WI38 (cell line): ENCODE data around the gene FOXI3.

ENCODE experiments used
- H3K4me3 ChIP-seq: 2 replicates; pipeline ENCODE4 v1.5.1; 2011; ENCODE audit warnings: low read depth, mild to moderate bottlenecking, control low read depth, low read length
- CTCF ChIP-seq: IDR thresholded peaks from 2 replicates; pipeline ENCODE4 v1.5.1; 2012; ENCODE audit warnings: low read depth, mild to moderate bottlenecking, control low read depth, low read length

FOXI3 gene

GRCh38 chr2:88452565-88452905 lies at the start of gene FOXI3:
FOXI3 (minus strand) TSS chr2:88452693; CDS start chr2:88452535, 158 bp downstream.
- TF ChIP-seq CTCF: no peak
- no peak within 1 kb of the TSS for H3K4me3 ChIP-seq

- no peak for TF ChIP-seq CTCF
- H3K4me3 ChIP-seq: no peak overlapping the region
Measured at GRCh38 chr2:88500691-88501090, 48.2 kb upstream of the FOXI3 start.

- no peak overlapping the region for H3K4me3 ChIP-seq
- TF ChIP-seq CTCF: no peak
Measured at GRCh38 chr2:88499204-88499603, 46.7 kb upstream of the FOXI3 start.

GRCh38 chr2:88493481-88493880 lies 41.0 kb upstream of the FOXI3 start:
- no peak for TF ChIP-seq CTCF
- H3K4me3 ChIP-seq: no peak overlapping the region

GRCh38 chr2:88492002-88492401 lies 39.5 kb upstream of the FOXI3 start:
- no peak for TF ChIP-seq CTCF
- no peak overlapping the region for H3K4me3 ChIP-seq

- no peak overlapping the region for H3K4me3 ChIP-seq
- no peak for TF ChIP-seq CTCF
Measured at GRCh38 chr2:88489181-88489580, 36.7 kb upstream of the FOXI3 start.

- TF ChIP-seq CTCF: no peak
- H3K4me3 ChIP-seq: no peak overlapping the region
Measured at GRCh38 chr2:88483200-88483599, 30.7 kb upstream of the FOXI3 start.
